GM18907 (cell line): ENCODE measurements around the gene SPTAN1.
"Not testable (repeated sequence)": the region's sequence is repeated elsewhere in the genome, so short reads cannot be mapped to it uniquely, and the experiment has no call there.

Source experiments
- ATAC-seq: cut with Tn5 transposase; IDR thresholded peaks from one replicate; pipeline ENCODE4 v1.9.1; 2021; ENCODE audit warnings: mild to moderate bottlenecking, moderate library complexity; ENCODE audit not compliant: unreplicated experiment

Gene SPTAN1

DNA sequence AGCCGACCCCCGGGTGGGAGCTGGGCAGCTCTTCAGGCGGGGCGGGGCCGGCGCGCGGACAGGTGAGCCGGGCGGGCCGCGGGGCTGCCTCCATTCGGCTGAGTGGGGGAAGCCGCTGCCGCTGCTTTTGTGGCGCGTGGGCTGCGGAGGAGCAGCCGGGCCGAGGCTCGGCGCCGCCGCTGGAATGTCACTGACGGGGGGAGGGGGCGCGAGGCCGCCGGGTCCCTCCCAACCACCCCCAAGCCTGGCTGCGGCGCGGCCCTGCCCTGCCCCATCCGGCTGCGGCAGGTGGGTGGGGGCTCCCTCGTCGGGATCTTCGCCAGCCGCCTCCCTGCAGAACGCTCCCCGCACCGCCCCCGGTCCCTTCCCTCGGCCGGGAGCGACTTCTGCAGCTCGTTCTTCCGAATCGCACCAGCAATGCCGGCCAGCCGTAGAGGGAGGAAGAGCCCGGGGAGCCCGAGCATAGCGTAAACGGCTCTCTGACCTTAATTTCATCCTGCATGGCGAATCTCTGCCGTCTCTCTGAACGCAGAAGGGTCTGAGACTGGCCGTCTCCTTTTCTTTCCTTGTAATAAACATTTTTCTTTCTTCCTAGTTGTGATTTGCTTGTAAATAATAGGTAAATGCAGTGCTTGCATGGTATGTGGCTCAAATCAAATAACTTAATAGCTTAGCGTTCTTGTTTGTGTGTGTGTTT lies 505 bp downstream of the SPTAN1 start:
- ATAC-seq = peak; percentile 32

GRCh38 chr9:128553728-128554127 lies 1.3 kb downstream of the SPTAN1 start:
- no peak for ATAC-seq

GRCh38 chr9:128554155-128554862 lies 1.9 kb downstream of the SPTAN1 start:
- no peak for ATAC-seq

DNA sequence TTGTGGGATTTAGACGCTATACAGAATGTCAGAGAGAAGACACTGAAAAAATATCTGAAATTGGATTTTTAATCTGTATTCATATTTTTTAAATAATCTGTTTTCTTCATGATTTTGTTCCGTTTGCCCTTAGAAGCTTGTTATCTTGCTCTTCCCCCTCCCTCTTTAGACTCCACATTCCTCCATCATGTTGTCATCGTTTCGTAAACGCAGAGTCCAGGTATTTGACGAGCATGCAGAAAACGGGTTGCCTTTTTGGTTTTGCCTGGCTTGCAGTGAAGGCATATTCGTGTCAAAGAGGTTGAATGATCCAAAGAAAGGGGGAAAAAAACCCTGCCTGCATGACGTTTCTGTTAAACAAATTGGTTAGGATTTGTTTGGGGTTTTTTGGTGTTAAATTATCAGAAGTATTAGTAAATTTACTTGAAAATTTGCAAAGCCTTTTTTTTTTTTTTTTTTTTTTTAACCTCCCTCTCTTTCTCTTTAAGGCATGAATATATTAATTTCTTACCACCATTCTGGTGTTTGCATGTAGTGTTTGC lies 2.9 kb downstream of the SPTAN1 start:
- ATAC-seq = no peak

- ATAC-seq = no peak
Observed at GRCh38 chr9:128556276-128556675, 3.9 kb downstream of the SPTAN1 start.

DNA sequence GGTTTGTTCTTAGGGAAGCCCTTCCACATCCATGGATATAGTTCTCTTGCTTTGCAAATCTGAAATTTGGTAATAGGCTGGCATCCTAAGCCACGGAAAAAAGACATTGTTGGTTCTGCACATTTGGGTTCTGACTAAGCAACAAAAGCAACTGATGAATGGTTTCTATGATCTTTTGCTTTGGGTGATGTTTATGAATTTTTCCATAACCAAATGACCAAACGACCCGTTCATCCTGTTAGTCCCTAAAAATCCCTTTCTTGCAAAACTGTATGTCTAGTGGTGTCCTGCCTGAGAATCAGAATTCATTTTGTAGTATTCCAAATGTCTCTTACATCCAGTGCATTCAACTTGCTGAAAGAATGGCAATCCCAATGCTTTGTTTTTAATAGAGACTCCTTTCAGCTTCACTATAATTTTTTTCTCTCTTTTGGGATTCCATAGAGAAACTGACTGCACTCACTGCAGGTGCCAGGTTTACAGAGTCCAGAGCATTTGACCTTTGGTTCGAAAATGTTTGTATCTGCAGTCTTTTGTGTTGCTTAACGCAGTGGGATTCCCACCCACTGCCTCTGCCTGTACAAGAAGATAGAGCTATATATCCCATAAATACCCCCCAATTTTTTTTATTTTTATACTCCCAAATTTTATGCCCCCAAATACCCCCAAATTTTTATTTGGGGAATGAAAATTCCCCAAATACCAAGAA lies 4.7 kb downstream of the SPTAN1 start:
- ATAC-seq = no peak

DNA sequence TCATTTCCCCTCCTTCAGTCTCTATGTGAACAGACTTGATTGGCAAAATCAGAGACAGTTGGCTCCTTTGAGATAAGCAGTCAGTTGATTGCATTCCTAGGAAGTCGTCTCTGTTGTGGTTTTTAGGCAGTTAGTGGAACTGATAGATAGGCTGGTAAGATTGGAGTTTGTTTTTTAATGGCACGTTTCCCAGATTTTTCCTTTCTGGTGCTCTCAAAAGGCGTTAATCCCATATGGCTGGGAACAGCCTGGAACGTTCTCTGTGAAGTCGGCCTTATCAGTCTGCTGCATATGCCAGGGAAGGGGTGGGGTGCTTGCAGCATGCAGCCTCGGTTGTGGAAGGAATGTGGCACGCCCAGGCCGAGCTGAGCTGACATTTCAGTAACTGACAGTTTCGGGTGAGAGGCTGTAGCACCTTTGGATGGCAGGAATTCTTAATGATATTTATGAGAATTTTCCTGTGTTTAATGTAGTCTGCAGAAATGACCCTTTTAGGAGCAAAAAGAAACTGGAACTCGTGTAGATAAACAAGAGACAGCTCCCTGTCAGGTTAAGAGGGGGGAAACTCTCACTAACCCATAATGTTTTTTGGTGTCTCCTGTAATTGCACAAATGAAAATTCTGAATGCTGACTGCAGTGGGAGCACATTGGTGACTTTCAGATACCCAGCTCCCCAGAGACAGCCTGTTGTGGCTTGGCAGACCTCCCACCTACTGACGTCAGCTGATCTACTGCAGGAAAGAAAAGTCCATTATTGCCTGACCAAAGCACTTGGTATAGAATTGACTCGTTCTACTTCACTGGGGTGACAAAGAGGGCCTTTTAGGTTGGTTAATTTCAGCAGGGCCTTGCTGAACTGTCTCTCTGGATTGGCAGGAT lies 6.3 kb downstream of the SPTAN1 start:
- peak; percentile 75 for ATAC-seq

GRCh38 chr9:128565578-128565977 lies 13.2 kb downstream of the SPTAN1 start:
- ATAC-seq = no peak

GRCh38 chr9:128568470-128569078 lies 16.2 kb downstream of the SPTAN1 start:
- no peak for ATAC-seq

DNA sequence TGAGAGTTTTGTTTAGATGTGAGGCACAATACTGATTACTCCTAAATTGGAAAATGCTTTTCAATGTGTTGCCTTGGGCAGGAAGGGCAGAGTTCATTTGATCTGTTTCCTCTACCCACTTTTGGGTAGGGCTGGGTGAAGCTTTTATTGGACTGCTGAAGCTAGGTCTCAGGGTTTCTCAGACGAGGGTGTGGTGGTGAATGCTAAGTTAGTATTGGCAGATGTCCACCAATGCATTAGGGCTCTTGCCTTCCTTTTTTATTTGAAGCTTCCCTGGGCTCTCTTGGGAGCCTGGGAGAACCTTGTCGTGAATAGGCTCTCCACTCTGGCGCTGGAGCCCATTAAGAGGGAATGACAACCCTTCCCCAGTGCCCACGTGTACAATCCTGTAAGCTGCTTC lies 23.1 kb downstream of the SPTAN1 start:
- ATAC-seq = no peak

GRCh38 chr9:128575916-128576315 lies 23.5 kb downstream of the SPTAN1 start:
- ATAC-seq = no peak

- no peak for ATAC-seq
Observed at GRCh38 chr9:128577206-128577605, 24.8 kb downstream of the SPTAN1 start.

DNA sequence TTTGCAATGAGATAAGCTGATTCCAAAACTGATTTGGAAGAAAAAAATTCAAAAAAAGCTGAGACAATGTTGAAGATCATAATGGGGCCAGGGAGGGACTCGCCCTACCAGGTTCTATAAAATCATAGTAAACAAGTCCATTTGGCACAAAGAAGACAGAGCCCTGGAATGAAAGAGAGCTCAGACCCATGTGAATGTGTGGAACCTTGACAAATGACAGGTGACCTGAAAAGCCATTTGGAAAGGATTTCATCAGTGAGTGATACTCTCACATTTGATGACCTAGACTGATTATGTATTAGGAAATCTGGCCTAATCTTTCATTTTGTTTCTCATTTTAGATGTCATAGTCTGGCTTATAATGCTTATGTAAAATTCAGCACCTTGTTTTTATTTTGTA lies 26.8 kb downstream of the SPTAN1 start:
- no peak for ATAC-seq

DNA sequence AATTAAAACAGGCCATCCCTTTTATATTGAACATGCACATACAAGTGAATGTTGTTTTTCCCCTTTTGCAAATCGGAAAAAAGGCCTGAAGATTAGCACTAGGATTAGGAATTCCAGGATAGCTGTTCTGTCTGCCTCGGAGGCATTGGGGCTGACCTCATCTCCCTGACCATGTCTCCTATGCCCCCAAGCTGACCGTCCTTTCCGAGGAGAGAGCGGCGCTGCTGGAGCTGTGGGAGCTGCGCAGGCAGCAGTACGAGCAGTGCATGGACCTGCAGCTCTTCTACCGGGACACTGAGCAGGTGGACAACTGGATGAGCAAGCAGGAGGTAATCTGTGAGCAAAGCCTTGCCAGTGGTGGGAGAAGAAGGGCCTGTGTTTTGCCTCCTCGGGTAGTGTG lies 28.3 kb downstream of the SPTAN1 start:
- no peak for ATAC-seq

- ATAC-seq = not testable (repeated sequence)
Observed at GRCh38 chr9:128585155-128585554, 32.8 kb downstream of the SPTAN1 start.

DNA sequence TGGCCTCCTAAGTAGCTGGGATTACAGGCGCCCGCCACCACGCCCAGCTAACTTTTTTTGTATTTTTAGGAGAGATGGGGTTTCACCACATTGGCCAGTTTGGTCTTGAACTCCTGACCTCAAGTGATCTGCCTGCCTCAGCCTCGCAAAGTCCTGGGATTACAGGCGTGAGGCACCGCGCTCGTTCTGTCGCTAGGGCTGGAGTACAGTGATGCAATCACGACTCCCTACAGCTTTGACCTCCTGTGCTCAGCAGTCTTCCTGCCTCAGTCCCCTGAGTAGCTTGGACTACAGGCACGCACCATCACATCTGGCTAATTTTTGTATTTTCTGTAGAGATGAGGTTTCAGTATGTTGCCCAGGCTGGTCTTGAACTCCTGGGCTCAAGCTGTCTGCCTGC lies 34.5 kb downstream of the SPTAN1 start:
- ATAC-seq = not testable (repeated sequence)

GRCh38 chr9:128587453-128587852 lies 35.1 kb downstream of the SPTAN1 start:
- no peak for ATAC-seq

DNA sequence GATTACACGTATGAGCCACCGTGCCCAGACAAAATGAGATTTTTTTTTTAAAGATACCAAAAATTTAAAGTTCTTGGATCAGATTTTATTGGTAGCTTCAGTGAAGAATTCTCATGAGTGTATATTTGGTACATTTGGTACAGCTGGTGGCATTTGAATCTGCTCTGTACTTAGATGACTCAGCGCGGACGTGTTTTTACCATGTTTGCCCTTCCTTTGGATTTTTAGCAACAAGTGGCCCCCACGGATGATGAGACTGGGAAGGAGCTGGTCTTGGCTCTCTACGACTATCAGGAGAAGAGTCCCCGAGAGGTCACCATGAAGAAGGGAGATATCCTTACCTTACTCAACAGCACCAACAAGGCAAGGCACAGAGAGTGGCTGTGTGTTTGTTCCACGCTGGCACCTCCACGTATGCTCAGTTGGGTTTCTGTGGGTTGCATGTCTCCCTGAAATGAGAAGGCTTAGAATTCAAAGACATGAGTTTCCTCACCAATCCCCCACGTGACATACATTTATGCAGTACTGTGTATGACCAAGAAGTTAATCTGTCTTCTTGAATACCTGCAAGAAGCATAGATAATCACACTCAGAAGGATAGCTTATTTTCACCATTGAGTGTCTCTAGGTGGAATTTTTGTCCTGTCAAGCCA lies 36.3 kb downstream of the SPTAN1 start:
- no peak for ATAC-seq

DNA sequence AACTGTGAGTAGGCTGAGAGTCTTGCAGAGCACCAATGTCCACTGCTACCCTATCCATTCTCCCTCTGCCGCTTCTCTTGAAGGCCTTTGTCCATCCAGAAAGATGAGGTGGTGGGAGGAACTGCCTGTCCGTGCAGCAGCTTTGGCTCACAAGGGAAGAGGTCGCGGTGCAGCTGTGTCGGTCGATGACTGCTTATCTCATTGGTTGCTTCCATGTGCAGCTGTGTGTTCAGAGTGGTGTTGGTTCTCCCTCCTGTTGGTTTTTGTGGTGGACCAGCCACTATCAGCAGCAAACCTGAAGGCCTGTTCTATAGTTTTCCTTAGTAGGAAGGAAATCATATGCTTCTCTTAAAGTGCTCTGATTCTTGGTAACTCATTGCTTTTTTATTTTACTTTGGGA lies 40.7 kb downstream of the SPTAN1 start:
- ATAC-seq = no peak

- ATAC-seq = no peak
Observed at GRCh38 chr9:128593856-128594255, 41.5 kb downstream of the SPTAN1 start.
